ENCODE data around the gene FOXP1.

FOXP1 gene

GRCh38 chr3:71121429-71122167 lies 461.9 kb downstream of the FOXP1 start:
- TF ChIP-seq GLIS3 (CRISPR knock-in tag; IDR thresholded peaks at IDR 0.05) (no peak), BACH2 (CRISPR knock-in tag; IDR thresholded peaks at IDR 0.05; ENCODE audit: borderline replicate concordance) (no peak), CSDC2 (CRISPR knock-in tag; IDR thresholded peaks at IDR 0.05) (no peak)
- ATAC-seq, result peak; percentile 42; the same call in 2 of the 3 replicates

DNA sequence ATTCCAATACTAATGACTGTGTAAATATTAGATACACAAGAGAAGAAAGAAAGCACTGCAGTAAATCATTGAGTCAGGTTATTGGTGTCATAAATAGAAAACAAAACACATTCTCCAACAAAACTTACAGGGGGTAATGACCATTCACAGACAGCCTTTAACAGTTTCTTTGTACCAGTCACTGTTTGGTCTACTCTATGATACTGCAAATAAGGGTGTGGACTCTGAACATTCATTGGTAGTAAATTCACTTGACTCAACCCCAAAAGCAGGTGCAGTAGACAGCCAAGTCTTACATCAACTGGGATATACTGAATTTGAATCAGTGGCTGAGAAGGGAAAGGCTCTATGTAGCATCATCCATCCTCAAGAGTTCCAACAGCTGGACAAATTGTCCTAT lies 463.5 kb downstream of the FOXP1 start:
- no peak for ATAC-seq
- TF ChIP-seq, protein P1, sequence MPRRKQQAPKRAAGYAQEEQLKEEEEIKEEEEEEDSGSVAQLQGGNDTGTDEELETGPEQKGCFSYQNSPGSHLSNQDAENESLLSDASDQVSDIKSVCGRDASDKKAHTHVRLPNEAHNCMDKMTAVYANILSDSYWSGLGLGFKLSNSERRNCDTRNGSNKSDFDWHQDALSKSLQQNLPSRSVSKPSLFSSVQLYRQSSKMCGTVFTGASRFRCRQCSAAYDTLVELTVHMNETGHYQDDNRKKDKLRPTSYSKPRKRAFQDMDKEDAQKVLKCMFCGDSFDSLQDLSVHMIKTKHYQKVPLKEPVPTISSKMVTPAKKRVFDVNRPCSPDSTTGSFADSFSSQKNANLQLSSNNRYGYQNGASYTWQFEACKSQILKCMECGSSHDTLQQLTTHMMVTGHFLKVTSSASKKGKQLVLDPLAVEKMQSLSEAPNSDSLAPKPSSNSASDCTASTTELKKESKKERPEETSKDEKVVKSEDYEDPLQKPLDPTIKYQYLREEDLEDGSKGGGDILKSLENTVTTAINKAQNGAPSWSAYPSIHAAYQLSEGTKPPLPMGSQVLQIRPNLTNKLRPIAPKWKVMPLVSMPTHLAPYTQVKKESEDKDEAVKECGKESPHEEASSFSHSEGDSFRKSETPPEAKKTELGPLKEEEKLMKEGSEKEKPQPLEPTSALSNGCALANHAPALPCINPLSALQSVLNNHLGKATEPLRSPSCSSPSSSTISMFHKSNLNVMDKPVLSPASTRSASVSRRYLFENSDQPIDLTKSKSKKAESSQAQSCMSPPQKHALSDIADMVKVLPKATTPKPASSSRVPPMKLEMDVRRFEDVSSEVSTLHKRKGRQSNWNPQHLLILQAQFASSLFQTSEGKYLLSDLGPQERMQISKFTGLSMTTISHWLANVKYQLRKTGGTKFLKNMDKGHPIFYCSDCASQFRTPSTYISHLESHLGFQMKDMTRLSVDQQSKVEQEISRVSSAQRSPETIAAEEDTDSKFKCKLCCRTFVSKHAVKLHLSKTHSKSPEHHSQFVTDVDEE (CRISPR knock-in tag; IDR thresholded peaks at IDR 0.05), result no peak
- TF ChIP-seq ZFP3 (CRISPR knock-in tag; IDR thresholded peaks at IDR 0.05), result no peak
- no peak for TF ChIP-seq ZNF8 (CRISPR knock-in tag; IDR thresholded peaks at IDR 0.05)
- TF ChIP-seq, protein P2, sequence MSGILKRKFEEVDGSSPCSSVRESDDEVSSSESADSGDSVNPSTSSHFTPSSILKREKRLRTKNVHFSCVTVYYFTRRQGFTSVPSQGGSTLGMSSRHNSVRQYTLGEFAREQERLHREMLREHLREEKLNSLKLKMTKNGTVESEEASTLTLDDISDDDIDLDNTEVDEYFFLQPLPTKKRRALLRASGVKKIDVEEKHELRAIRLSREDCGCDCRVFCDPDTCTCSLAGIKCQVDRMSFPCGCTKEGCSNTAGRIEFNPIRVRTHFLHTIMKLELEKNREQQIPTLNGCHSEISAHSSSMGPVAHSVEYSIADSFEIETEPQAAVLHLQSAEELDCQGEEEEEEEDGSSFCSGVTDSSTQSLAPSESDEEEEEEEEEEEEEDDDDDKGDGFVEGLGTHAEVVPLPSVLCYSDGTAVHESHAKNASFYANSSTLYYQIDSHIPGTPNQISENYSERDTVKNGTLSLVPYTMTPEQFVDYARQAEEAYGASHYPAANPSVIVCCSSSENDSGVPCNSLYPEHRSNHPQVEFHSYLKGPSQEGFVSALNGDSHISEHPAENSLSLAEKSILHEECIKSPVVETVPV (CRISPR knock-in tag; IDR thresholded peaks at IDR 0.05), result no peak
- no peak for TF ChIP-seq SNAI2 (CRISPR knock-in tag; IDR thresholded peaks at IDR 0.05)
- TF ChIP-seq TOX (CRISPR knock-in tag; IDR thresholded peaks at IDR 0.05; ENCODE audit: borderline replicate concordance), result no peak
- TF ChIP-seq ISL1 (CRISPR knock-in tag; IDR thresholded peaks at IDR 0.05), result no peak
- TF ChIP-seq CSDC2 (CRISPR knock-in tag; IDR thresholded peaks at IDR 0.05), result no peak
- TF ChIP-seq, protein P3, sequence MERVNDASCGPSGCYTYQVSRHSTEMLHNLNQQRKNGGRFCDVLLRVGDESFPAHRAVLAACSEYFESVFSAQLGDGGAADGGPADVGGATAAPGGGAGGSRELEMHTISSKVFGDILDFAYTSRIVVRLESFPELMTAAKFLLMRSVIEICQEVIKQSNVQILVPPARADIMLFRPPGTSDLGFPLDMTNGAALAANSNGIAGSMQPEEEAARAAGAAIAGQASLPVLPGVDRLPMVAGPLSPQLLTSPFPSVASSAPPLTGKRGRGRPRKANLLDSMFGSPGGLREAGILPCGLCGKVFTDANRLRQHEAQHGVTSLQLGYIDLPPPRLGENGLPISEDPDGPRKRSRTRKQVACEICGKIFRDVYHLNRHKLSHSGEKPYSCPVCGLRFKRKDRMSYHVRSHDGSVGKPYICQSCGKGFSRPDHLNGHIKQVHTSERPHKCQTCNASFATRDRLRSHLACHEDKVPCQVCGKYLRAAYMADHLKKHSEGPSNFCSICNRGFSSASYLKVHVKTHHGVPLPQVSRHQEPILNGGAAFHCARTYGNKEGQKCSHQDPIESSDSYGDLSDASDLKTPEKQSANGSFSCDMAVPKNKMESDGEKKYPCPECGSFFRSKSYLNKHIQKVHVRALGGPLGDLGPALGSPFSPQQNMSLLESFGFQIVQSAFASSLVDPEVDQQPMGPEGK (CRISPR knock-in tag; IDR thresholded peaks at IDR 0.05; ENCODE audit: borderline replicate concordance), result no peak
- TF ChIP-seq ZC3H10 (CRISPR knock-in tag; IDR thresholded peaks at IDR 0.05), result no peak
- TF ChIP-seq TCF4 (CRISPR knock-in tag; IDR thresholded peaks at IDR 0.05; ENCODE audit: borderline replicate concordance), result no peak
- no peak for TF ChIP-seq ZNF565 (CRISPR knock-in tag; conservative IDR thresholded peaks at IDR 0.05; ENCODE audit: low read depth)
- TF ChIP-seq ESRRG (CRISPR knock-in tag; IDR thresholded peaks at IDR 0.05), result no peak
- TF ChIP-seq, protein P4, sequence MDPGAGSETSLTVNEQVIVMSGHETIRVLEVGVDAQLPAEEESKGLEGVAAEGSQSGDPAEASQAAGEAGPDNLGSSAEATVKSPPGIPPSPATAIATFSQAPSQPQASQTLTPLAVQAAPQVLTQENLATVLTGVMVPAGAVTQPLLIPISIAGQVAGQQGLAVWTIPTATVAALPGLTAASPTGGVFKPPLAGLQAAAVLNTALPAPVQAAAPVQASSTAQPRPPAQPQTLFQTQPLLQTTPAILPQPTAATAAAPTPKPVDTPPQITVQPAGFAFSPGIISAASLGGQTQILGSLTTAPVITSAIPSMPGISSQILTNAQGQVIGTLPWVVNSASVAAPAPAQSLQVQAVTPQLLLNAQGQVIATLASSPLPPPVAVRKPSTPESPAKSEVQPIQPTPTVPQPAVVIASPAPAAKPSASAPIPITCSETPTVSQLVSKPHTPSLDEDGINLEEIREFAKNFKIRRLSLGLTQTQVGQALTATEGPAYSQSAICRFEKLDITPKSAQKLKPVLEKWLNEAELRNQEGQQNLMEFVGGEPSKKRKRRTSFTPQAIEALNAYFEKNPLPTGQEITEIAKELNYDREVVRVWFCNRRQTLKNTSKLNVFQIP (CRISPR knock-in tag; IDR thresholded peaks at IDR 0.05; ENCODE audit: borderline replicate concordance, low read depth), result no peak

GRCh38 chr3:71119171-71119570 lies 464.4 kb downstream of the FOXP1 start:
- ATAC-seq, result 0 out of 3 replicates have a peak, but pooled peaks have one; percentile 32
- TF ChIP-seq ZNF8 (CRISPR knock-in tag; IDR thresholded peaks at IDR 0.05) (no peak), ISL1 (CRISPR knock-in tag; IDR thresholded peaks at IDR 0.05) (no peak), ZFP30 (CRISPR knock-in tag; IDR thresholded peaks at IDR 0.05) (no peak), RARB (CRISPR knock-in tag; IDR thresholded peaks at IDR 0.05) (no peak), GLIS3 (CRISPR knock-in tag; IDR thresholded peaks at IDR 0.05) (no peak), SNAI2 (CRISPR knock-in tag; IDR thresholded peaks at IDR 0.05) (no peak)
- TF ChIP-seq, protein P1 (CRISPR knock-in tag; IDR thresholded peaks at IDR 0.05), result no peak

All from SK-N-SH treated with all-trans-retinoic acid at 6 μM for 48 hours (cell line).